Measurements from ENCODE around the gene ATXN1.

The ATXN1 gene

GRCh38 chr6:16608444-16608843, 152.8 kb downstream of the ATXN1 start:
- no peak overlapping the region for H3K4me3 ChIP-seq (ENCODE audit: low read depth in 1 of 2, low read length in 2 of 2)
- no peaks in the 10 kb centered on the region for H3K27me3 ChIP-seq (ENCODE audit: control insufficient read depth in 1 of 2, insufficient read depth in 2 of 2, low read length in 2 of 2)
- no peak overlapping the region for H3K9ac ChIP-seq (ENCODE audit: low read length)
- no peak overlapping the region for H3K27ac ChIP-seq (ENCODE audit: low read depth, low read length)
- H3K36me3 ChIP-seq (ENCODE audit: insufficient read depth, low read length), result peaks cover 3% of the 10 kb centered on the region
- no peaks in the 10 kb centered on the region for H3K4me1 ChIP-seq (ENCODE audit: insufficient read depth, low read length)
- H3K9me3 ChIP-seq (ENCODE audit: low read length), result no peaks in the 10 kb centered on the region

GRCh38 chr6:16602035-16602434, 159.2 kb downstream of the ATXN1 start:
- Histone ChIP-seq H3K36me3 (ENCODE audit: insufficient read depth, low read length) (peaks cover 8% of the 10 kb centered on the region), H3K9me3 (ENCODE audit: low read length) (no peaks in the 10 kb centered on the region), H3K4me3 (ENCODE audit: low read depth in 1 of 2, low read length in 2 of 2) (no peak overlapping the region), H3K9ac (ENCODE audit: low read length) (no peak overlapping the region), H3K27ac (ENCODE audit: low read depth, low read length) (no peak overlapping the region), H3K27me3 (ENCODE audit: control insufficient read depth in 1 of 2, insufficient read depth in 2 of 2, low read length in 2 of 2) (no peaks in the 10 kb centered on the region), H3K4me1 (ENCODE audit: insufficient read depth, low read length) (no peaks in the 10 kb centered on the region)

GRCh38 chr6:16600701-16601100, 160.6 kb downstream of the ATXN1 start:
- no peak overlapping the region for H3K9ac ChIP-seq (ENCODE audit: low read length)
- peaks cover 8% of the 10 kb centered on the region for H3K36me3 ChIP-seq (ENCODE audit: insufficient read depth, low read length)
- H3K27ac ChIP-seq (ENCODE audit: low read depth, low read length), result no peak overlapping the region
- H3K9me3 ChIP-seq (ENCODE audit: low read length), result no peaks in the 10 kb centered on the region
- H3K4me1 ChIP-seq (ENCODE audit: insufficient read depth, low read length), result no peaks in the 10 kb centered on the region
- H3K4me3 ChIP-seq (ENCODE audit: low read depth in 1 of 2, low read length in 2 of 2), result no peak overlapping the region
- H3K27me3 ChIP-seq (ENCODE audit: control insufficient read depth in 1 of 2, insufficient read depth in 2 of 2, low read length in 2 of 2), result no peaks in the 10 kb centered on the region

DNA sequence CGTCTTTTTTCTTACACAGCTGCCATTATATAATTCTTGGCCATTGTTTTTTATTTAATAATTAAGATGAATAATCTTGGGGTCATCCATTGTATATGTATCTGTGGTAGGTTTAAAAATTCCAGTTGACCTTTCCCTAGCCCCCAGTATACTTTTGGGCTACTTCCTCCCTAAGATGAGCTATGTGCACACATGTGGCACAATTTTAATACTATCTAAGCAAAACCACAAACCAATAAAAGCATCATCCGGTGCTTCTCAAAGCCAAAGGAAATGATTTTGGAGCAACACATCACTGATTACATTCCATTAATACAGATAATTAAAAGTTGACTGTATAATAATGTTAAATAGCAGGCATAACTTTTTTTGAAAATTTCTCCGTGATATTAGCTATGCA, 161.2 kb downstream of the ATXN1 start:
- Histone ChIP-seq H3K9me3 (ENCODE audit: low read length) (no peaks in the 10 kb centered on the region), H3K27ac (ENCODE audit: low read depth, low read length) (no peak overlapping the region), H3K4me3 (ENCODE audit: low read depth in 1 of 2, low read length in 2 of 2) (no peak overlapping the region), H3K36me3 (ENCODE audit: insufficient read depth, low read length) (peaks cover 8% of the 10 kb centered on the region), H3K4me1 (ENCODE audit: insufficient read depth, low read length) (no peaks in the 10 kb centered on the region), H3K9ac (ENCODE audit: low read length) (no peak overlapping the region), H3K27me3 (ENCODE audit: control insufficient read depth in 1 of 2, insufficient read depth in 2 of 2, low read length in 2 of 2) (no peaks in the 10 kb centered on the region)

DNA sequence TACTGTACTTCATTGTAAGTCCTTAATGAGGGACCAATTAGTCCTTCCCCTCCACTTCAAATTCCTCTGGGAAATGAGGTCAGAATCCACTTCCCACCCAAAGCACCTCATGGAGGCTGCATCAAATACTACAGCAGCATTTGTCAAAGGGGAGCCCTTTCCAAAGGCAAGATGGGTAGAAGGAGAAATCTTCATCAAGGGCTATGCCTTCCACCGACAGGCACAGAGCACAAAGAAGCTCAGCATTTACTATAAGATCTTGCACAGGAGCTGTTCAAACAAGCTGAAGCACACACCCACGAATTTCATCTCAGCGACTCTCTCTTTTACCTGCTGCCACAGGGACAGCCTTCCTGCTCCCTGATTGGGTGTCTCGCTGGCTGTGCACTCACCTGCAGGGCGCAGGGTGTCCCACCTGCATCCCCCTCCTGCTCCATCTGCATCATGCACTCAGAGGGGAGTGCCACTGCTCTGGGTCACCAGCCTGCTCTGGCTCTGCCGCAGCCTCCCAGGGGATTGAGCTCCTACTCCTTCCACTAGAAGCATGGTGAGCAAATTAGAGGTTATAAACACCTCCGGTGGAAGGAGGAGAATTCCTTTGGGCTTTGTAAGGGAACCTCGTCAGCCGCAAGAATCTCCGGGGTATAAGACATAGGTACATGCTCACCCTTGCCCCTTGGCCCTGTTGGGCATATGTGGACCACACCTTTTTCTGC, 164.5 kb downstream of the ATXN1 start:
- Histone ChIP-seq H3K9ac (ENCODE audit: low read length) (no peak overlapping the region), H3K9me3 (ENCODE audit: low read length) (no peaks in the 10 kb centered on the region)

GRCh38 chr6:16595514-16596120, 165.6 kb downstream of the ATXN1 start:
- Histone ChIP-seq H3K4me3 (ENCODE audit: low read depth in 1 of 2, low read length in 2 of 2) (no peak overlapping the region), H3K36me3 (ENCODE audit: insufficient read depth, low read length) (no peaks in the 10 kb centered on the region), H3K27me3 (ENCODE audit: control insufficient read depth in 1 of 2, insufficient read depth in 2 of 2, low read length in 2 of 2) (no peaks in the 10 kb centered on the region), H3K9me3 (ENCODE audit: low read length) (no peaks in the 10 kb centered on the region), H3K27ac (ENCODE audit: low read depth, low read length) (no peak overlapping the region), H3K4me1 (ENCODE audit: insufficient read depth, low read length) (no peaks in the 10 kb centered on the region), H3K9ac (ENCODE audit: low read length) (no peak overlapping the region)

More for the DNA sequence above, 164.5 kb downstream of the ATXN1 start:
- Histone ChIP-seq H3K36me3 (ENCODE audit: insufficient read depth, low read length) (no peaks in the 10 kb centered on the region), H3K27ac (ENCODE audit: low read depth, low read length) (no peak overlapping the region), H3K4me3 (ENCODE audit: low read depth in 1 of 2, low read length in 2 of 2) (no peak overlapping the region), H3K4me1 (ENCODE audit: insufficient read depth, low read length) (no peaks in the 10 kb centered on the region), H3K27me3 (ENCODE audit: control insufficient read depth in 1 of 2, insufficient read depth in 2 of 2, low read length in 2 of 2) (no peaks in the 10 kb centered on the region)

DNA sequence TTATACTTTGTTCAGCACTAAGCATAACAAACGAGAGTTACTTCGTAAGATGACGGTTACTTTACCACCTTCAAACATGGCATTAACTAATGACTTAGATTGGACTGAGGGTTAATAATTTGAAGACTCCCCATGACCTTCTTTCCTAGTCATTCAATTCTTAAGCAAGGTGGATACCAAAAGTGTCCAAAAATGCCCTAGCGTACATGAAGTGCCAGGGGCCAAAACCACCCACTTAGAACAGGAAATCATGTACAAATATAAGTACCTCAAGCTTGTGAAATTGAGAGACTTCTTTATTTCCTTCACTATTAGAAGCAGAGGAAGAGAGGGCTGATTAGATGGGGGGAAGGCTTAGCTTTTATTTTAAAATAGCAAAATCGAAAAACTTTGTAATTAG, 166.4 kb downstream of the ATXN1 start:
- no peaks in the 10 kb centered on the region for H3K4me1 ChIP-seq (ENCODE audit: insufficient read depth, low read length)
- H3K4me3 ChIP-seq (ENCODE audit: low read depth in 1 of 2, low read length in 2 of 2), result no peak overlapping the region
- H3K9ac ChIP-seq (ENCODE audit: low read length), result no peak overlapping the region
- no peaks in the 10 kb centered on the region for H3K27me3 ChIP-seq (ENCODE audit: control insufficient read depth in 1 of 2, insufficient read depth in 2 of 2, low read length in 2 of 2)
- H3K27ac ChIP-seq (ENCODE audit: low read depth, low read length), result no peak overlapping the region
- H3K36me3 ChIP-seq (ENCODE audit: insufficient read depth, low read length), result no peaks in the 10 kb centered on the region
- no peaks in the 10 kb centered on the region for H3K9me3 ChIP-seq (ENCODE audit: low read length)

DNA sequence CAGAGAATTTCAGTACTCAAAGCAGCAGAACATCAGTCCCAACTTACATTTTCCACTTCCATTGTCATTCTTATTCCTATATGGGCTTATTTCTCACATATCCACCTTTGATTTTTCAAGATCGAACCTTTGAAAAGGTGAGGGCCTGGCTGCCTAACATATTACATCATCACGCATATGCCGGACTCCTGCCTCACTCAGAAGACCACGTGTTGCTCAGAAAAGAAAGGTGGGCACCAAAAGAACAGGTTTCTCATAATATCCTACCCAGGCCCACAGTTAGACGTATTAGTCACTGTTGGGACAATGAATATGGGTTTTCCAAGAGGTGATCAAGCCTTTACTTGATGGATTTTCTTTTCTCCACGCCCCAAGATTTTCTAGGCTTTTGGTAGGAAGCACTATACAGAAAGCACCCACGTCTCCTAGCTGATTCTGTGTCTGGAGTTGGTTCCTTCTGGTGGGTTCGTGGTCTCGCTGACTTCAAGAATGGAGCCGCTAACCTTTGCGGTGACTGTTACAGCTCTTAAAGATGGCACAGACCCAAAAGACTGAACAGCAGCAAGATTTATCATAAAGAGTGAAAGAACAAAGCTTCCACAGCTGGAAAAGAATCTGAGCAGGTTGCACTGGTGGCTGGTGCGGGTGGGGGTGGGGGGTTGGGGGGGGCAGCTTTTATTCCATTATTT, 168.9 kb downstream of the ATXN1 start:
- H3K27ac ChIP-seq (ENCODE audit: low read depth, low read length), result no peak overlapping the region
- H3K9ac ChIP-seq (ENCODE audit: low read length), result no peak overlapping the region
- no peak overlapping the region for H3K4me3 ChIP-seq (ENCODE audit: low read depth in 1 of 2, low read length in 2 of 2)
- no peaks in the 10 kb centered on the region for H3K9me3 ChIP-seq (ENCODE audit: low read length)
- H3K36me3 ChIP-seq (ENCODE audit: insufficient read depth, low read length), result no peaks in the 10 kb centered on the region
- H3K4me1 ChIP-seq (ENCODE audit: insufficient read depth, low read length), result no peaks in the 10 kb centered on the region
- H3K27me3 ChIP-seq (ENCODE audit: control insufficient read depth in 1 of 2, insufficient read depth in 2 of 2, low read length in 2 of 2), result no peaks in the 10 kb centered on the region

DNA sequence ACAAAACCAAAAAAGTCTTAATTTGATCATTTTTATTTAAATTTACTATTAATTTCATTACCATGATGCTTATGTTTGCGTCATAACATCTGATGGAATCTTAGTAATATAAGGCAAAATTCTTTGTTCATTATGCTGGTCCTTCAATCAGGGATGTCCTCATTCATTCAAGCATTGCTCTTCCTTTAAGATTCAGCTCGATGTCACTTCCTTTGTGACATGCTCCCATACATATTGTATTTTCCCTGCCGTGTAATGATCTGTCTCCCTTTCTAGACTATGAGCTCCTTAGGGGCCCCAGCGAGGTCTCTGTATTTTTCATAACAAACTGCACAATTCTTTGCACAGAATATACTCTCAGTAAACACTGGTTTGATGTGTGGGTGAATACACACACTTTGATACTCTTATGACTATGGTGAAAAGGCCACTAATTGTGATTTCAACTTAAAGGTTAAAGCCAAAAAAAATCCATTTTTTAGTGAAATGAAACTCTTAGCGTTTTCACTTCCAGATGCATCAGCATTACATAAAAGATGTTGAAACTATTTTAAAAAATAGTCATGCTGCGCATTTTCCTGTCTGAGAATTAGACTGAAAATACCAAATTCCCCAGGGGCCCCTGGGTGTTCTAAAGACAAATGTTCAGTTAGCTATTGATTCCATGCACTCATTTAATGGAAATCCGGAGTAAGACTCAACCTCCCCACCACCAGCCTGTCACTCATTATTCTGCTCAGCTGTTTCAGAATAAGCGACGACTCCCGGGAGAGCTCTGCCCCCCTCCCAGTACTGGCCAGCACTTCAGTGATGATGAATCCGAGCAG, 169.7 kb downstream of the ATXN1 start:
- no peaks in the 10 kb centered on the region for H3K4me1 ChIP-seq (ENCODE audit: insufficient read depth, low read length)
- no peaks in the 10 kb centered on the region for H3K36me3 ChIP-seq (ENCODE audit: insufficient read depth, low read length)
- H3K27me3 ChIP-seq (ENCODE audit: control insufficient read depth in 1 of 2, insufficient read depth in 2 of 2, low read length in 2 of 2), result no peaks in the 10 kb centered on the region
- H3K9ac ChIP-seq (ENCODE audit: low read length), result no peak overlapping the region
- H3K27ac ChIP-seq (ENCODE audit: low read depth, low read length), result no peak overlapping the region
- no peak overlapping the region for H3K4me3 ChIP-seq (ENCODE audit: low read depth in 1 of 2, low read length in 2 of 2)
- no peaks in the 10 kb centered on the region for H3K9me3 ChIP-seq (ENCODE audit: low read length)

- H3K27me3 ChIP-seq (ENCODE audit: control insufficient read depth in 1 of 2, insufficient read depth in 2 of 2, low read length in 2 of 2), result no peaks in the 10 kb centered on the region
- H3K27ac ChIP-seq (ENCODE audit: low read depth, low read length), result no peak overlapping the region
- no peak overlapping the region for H3K4me3 ChIP-seq (ENCODE audit: low read depth in 1 of 2, low read length in 2 of 2)
- H3K36me3 ChIP-seq (ENCODE audit: insufficient read depth, low read length), result no peaks in the 10 kb centered on the region
- H3K9me3 ChIP-seq (ENCODE audit: low read length), result no peaks in the 10 kb centered on the region
- no peak overlapping the region for H3K9ac ChIP-seq (ENCODE audit: low read length)
- no peaks in the 10 kb centered on the region for H3K4me1 ChIP-seq (ENCODE audit: insufficient read depth, low read length)
Measured at GRCh38 chr6:16585805-16586204, 175.5 kb downstream of the ATXN1 start.

GRCh38 chr6:16583144-16583762, 178.0 kb downstream of the ATXN1 start:
- H3K4me3 ChIP-seq (ENCODE audit: low read depth in 1 of 2, low read length in 2 of 2), result no peak overlapping the region
- H3K9ac ChIP-seq (ENCODE audit: low read length), result no peak overlapping the region
- H3K4me1 ChIP-seq (ENCODE audit: insufficient read depth, low read length), result no peaks in the 10 kb centered on the region
- no peak overlapping the region for H3K27ac ChIP-seq (ENCODE audit: low read depth, low read length)
- no peaks in the 10 kb centered on the region for H3K27me3 ChIP-seq (ENCODE audit: control insufficient read depth in 1 of 2, insufficient read depth in 2 of 2, low read length in 2 of 2)
- no peaks in the 10 kb centered on the region for H3K9me3 ChIP-seq (ENCODE audit: low read length)
- no peaks in the 10 kb centered on the region for H3K36me3 ChIP-seq (ENCODE audit: insufficient read depth, low read length)
